ENCODE measurements around the gene DUSP10.

The DUSP10 gene

GRCh38 chr1:221747839-221748238, 6.0 kb upstream of the DUSP10 start:
- Histone ChIP-seq H3K36me3 (ENCODE audit: insufficient read depth, low read length) (no peaks in the 10 kb centered on the region), H3K79me2 (ENCODE audit: insufficient read depth, low read length) (no peaks in the 10 kb centered on the region), H3K27me3 (ENCODE audit: insufficient read depth, low read length, poor library complexity, severe bottlenecking) (no peaks in the 10 kb centered on the region), H3F3A (ENCODE audit: low read depth) (no peaks in the 10 kb centered on the region), H3K4me2 (ENCODE audit: low read depth, low read length, poor library complexity, severe bottlenecking) (no peak overlapping the region), H3K9me3 (ENCODE audit: insufficient read depth, low read depth, low read length) (no peaks in the 10 kb centered on the region), H2AFZ (ENCODE audit: low read length) (no peak overlapping the region), H3K9me2 (replicated peaks; ENCODE audit: low read depth, low read length) (no peaks in the 10 kb centered on the region), H3K4me1 (ENCODE audit: insufficient read depth, low read length, poor library complexity, severe bottlenecking) (peaks cover 17% of the 10 kb centered on the region), H3K4me3 (ENCODE audit: low read length, poor library complexity, severe bottlenecking) (no peak overlapping the region), H4K20me1 (ENCODE audit: insufficient read depth, low read length, poor library complexity, severe bottlenecking) (no peaks in the 10 kb centered on the region), H3K9ac (ENCODE audit: low read depth, low read length, poor library complexity, severe bottlenecking) (no peak overlapping the region)
- TF ChIP-seq CTCF (conservative IDR thresholded peaks at IDR 0.05; ENCODE audit: low read length) (no peak), EZH2phosphoT487 (IDR thresholded peaks at IDR 0.05; ENCODE audit: borderline replicate concordance) (no peak)

GRCh38 chr1:221743416-221744208, 1.7 kb upstream of the DUSP10 start:
- H3K36me3 ChIP-seq (ENCODE audit: insufficient read depth, low read length), result no peaks in the 10 kb centered on the region
- H3K4me2 ChIP-seq (ENCODE audit: low read depth, low read length, poor library complexity, severe bottlenecking), result peak overlapping the region; percentile 89
- H3K79me2 ChIP-seq (ENCODE audit: insufficient read depth, low read length), result peaks cover 32% of the 10 kb centered on the region
- H3K4me3 ChIP-seq (ENCODE audit: low read length, poor library complexity, severe bottlenecking), result peak overlapping the region; percentile 83
- H3K4me1 ChIP-seq (ENCODE audit: insufficient read depth, low read length, poor library complexity, severe bottlenecking), result peaks cover 35% of the 10 kb centered on the region
- H3K9ac ChIP-seq (ENCODE audit: low read depth, low read length, poor library complexity, severe bottlenecking), result peak overlapping the region; percentile 87
- no peaks in the 10 kb centered on the region for H3K9me2 ChIP-seq (replicated peaks; ENCODE audit: low read depth, low read length)
- H2AFZ ChIP-seq (ENCODE audit: low read length), result peak overlapping the region; percentile 76; the same call in 1 of the 2 replicates
- H3K9me3 ChIP-seq (ENCODE audit: insufficient read depth, low read depth, low read length), result no peaks in the 10 kb centered on the region
- TF ChIP-seq CTCF (conservative IDR thresholded peaks at IDR 0.05; ENCODE audit: low read length), result no peak
- TF ChIP-seq EZH2phosphoT487 (IDR thresholded peaks at IDR 0.05; ENCODE audit: borderline replicate concordance), result no peak
- H3K27me3 ChIP-seq (ENCODE audit: insufficient read depth, low read length, poor library complexity, severe bottlenecking), result no peaks in the 10 kb centered on the region
- H3F3A ChIP-seq (ENCODE audit: low read depth), result no peaks in the 10 kb centered on the region
- peaks cover 28% of the 10 kb centered on the region for H4K20me1 ChIP-seq (ENCODE audit: insufficient read depth, low read length, poor library complexity, severe bottlenecking)

- H2AFZ ChIP-seq (ENCODE audit: low read length), result peak overlapping the region; percentile 76
- H3K4me1 ChIP-seq (ENCODE audit: insufficient read depth, low read length, poor library complexity, severe bottlenecking), result peaks cover 43% of the 10 kb centered on the region
- H3K9ac ChIP-seq (ENCODE audit: low read depth, low read length, poor library complexity, severe bottlenecking), result peak overlapping the region; percentile 87
- H3K4me3 ChIP-seq (ENCODE audit: low read length, poor library complexity, severe bottlenecking), result peak overlapping the region; percentile 83
- H3F3A ChIP-seq (ENCODE audit: low read depth), result no peaks in the 10 kb centered on the region
- H3K4me2 ChIP-seq (ENCODE audit: low read depth, low read length, poor library complexity, severe bottlenecking), result peak overlapping the region; percentile 89
- H3K9me3 ChIP-seq (ENCODE audit: insufficient read depth, low read depth, low read length), result no peaks in the 10 kb centered on the region
- H3K9me2 ChIP-seq (replicated peaks; ENCODE audit: low read depth, low read length), result no peaks in the 10 kb centered on the region
- peak; percentile 36 for TF ChIP-seq CTCF (conservative IDR thresholded peaks at IDR 0.05; ENCODE audit: low read length)
- TF ChIP-seq EZH2phosphoT487 (IDR thresholded peaks at IDR 0.05; ENCODE audit: borderline replicate concordance), result no peak
- peaks cover 7% of the 10 kb centered on the region for H3K36me3 ChIP-seq (ENCODE audit: insufficient read depth, low read length)
- H4K20me1 ChIP-seq (ENCODE audit: insufficient read depth, low read length, poor library complexity, severe bottlenecking), result peaks cover 37% of the 10 kb centered on the region
- peaks cover 40% of the 10 kb centered on the region for H3K79me2 ChIP-seq (ENCODE audit: insufficient read depth, low read length)
- H3K27me3 ChIP-seq (ENCODE audit: insufficient read depth, low read length, poor library complexity, severe bottlenecking), result no peaks in the 10 kb centered on the region
These were observed 896 bp upstream of the DUSP10 start for GRCh38 chr1:221742555-221743415.
